SK-N-SH (cell line): ENCODE data around the gene HDAC4. TPM values are rescaled to one million over a fixed set of nuclear protein-coding genes. Genes with fewer than 3 reads are reported as not detected.

Source experiments
- CTCF ChIA-PET: fragments of 300-600, 350-600 bp; formaldehyde crosslinking; extraction: SDS; loops from one replicate; lab custom pipeline; 2021; lab: Yijun Ruan, JAX
- POLR2A ChIA-PET: fragments of 350-600 bp; sonication (Branson Sonifier 250); formaldehyde crosslinking; extraction: SDS; loops from one replicate; lab custom pipeline; 2020; ENCODE audit warnings: antibody characterized with exemption, inconsistent platforms; lab: Yijun Ruan, JAX
- DNase-seq: peaks from one replicate; pipeline ENCODE4 v3.0.0; 2012
- H2AFZ ChIP-seq: fragments of 200-600 bp; sonication (generic); 2 replicates; pipeline ENCODE4 v1.8.1; 2016; ENCODE audit warnings: antibody characterized with exemption, mild to moderate bottlenecking, low read depth
- H3F3A ChIP-seq: fragments of 200-600 bp; sonication (generic); replicated peaks from 2 replicates; pipeline ENCODE3; 2016; ENCODE audit warnings: antibody characterized with exemption, mild to moderate bottlenecking; ENCODE audit not compliant: insufficient read depth
- H3K27ac ChIP-seq, 2 experiments: fragments of 200-500 bp in 1 of 2; fragments of 200-600 bp in 1 of 2; sonication (Bioruptor generic) in 1 of 2; sonication (generic), shearing (Covaris generic) in 1 of 2; 2 replicates each; pipeline versions ENCODE4 v1.5.1 to v1.6.1; 2014 to 2016; ENCODE audit warnings: low read depth in 2 of 2, inconsistent platforms in 1 of 2, low read length in 1 of 2, mild to moderate bottlenecking in 1 of 2, mixed read lengths in 1 of 2
- H3K27me3 ChIP-seq: fragments of 200-600 bp; sonication (generic), shearing (Covaris generic); 2 replicates; pipeline ENCODE4 v1.6.1; 2016; ENCODE audit warnings: mixed run types; ENCODE audit not compliant: insufficient read depth
- H3K36me3 ChIP-seq, 2 experiments: fragments of 200-500 bp in 1 of 2; fragments of 200-600 bp in 1 of 2; sonication (Bioruptor generic) in 1 of 2; sonication (generic) in 1 of 2; replicated peaks in 1 of 2; 2 replicates each; pipeline versions ENCODE3 to v1.5.1; 2014 to 2016; ENCODE audit warnings: low read length in 1 of 2, mild to moderate bottlenecking in 1 of 2; ENCODE audit not compliant: insufficient read depth in 2 of 2, control insufficient read depth in 1 of 2
- H3K4me1 ChIP-seq, 2 experiments: fragments of 200-500 bp in 1 of 2; fragments of 200-600 bp in 1 of 2; sonication (Bioruptor generic) in 1 of 2; sonication (generic), shearing (Covaris generic) in 1 of 2; 2 replicates each; pipeline versions ENCODE4 v1.5.1 to v1.6.1; 2014 to 2016; ENCODE audit warnings: low read depth in 1 of 2, low read length in 1 of 2, mixed run types in 1 of 2; ENCODE audit not compliant: insufficient read depth in 2 of 2, control insufficient read depth in 1 of 2
- H3K4me2 ChIP-seq: fragments of 200-600 bp; sonication (generic), shearing (Covaris generic); 2 replicates; pipeline ENCODE4 v1.6.1; 2017; ENCODE audit warnings: mixed run types
- H3K4me3 ChIP-seq, 2 experiments: fragments of 200-500 bp in 1 of 2; fragments of 200-600 bp in 1 of 2; sonication (Bioruptor generic) in 1 of 2; sonication (generic), shearing (Covaris generic) in 1 of 2; 2 replicates each; pipeline versions ENCODE4 v1.5.1 to v1.8.1; 2014 to 2016; ENCODE audit warnings: low read depth in 2 of 2, inconsistent platforms in 1 of 2, low read length in 1 of 2, mild to moderate bottlenecking in 1 of 2, mixed read lengths in 1 of 2, moderate library complexity in 1 of 2
- H3K79me2 ChIP-seq: fragments of 200-600 bp; sonication (generic); 2 replicates; pipeline ENCODE4 v1.8.1; 2017; ENCODE audit warnings: mild to moderate bottlenecking; ENCODE audit not compliant: insufficient read depth
- H3K9ac ChIP-seq: fragments of 200-600 bp; sonication (generic); 2 replicates; pipeline ENCODE4 v1.6.1; 2017; ENCODE audit warnings: mixed run types
- H3K9me2 ChIP-seq: fragments of 200-600 bp; sonication (generic); 2 replicates; pipeline ENCODE4 v1.6.1; 2017; ENCODE audit warnings: mixed run types
- H3K9me3 ChIP-seq: fragments of 200-600 bp; sonication (generic); 2 replicates; pipeline ENCODE4 v1.6.1; 2017; ENCODE audit warnings: mixed run types, mild to moderate bottlenecking, moderate library complexity
- H4K20me1 ChIP-seq: fragments of 200-600 bp; sonication (generic); 2 replicates; pipeline ENCODE4 v1.6.1; 2017; ENCODE audit warnings: mild to moderate bottlenecking, mixed run types; ENCODE audit not compliant: insufficient read depth
- FOXJ3 ChIP-seq: sonication (generic); formaldehyde crosslinking; IDR thresholded peaks from 2 replicates; pipeline ENCODE4 v1.5.1; 2020; ENCODE audit warnings: mild to moderate bottlenecking, missing genetic modification reagents
- FOXM1 ChIP-seq: IDR thresholded peaks from 2 replicates; pipeline ENCODE4 v1.4.0; 2012; ENCODE audit warnings: low read depth, mild to moderate bottlenecking
- GABPA ChIP-seq: IDR thresholded peaks from 2 replicates; pipeline ENCODE4 v1.4.0; 2012; ENCODE audit warnings: low read depth, mild to moderate bottlenecking
- IRF3 ChIP-seq: fragments of 150-350 bp; IDR thresholded peaks from 2 replicates; pipeline ENCODE4 v1.6.1; 2016; ENCODE audit warnings: mild to moderate bottlenecking, low read depth, low read length
- MXI1 ChIP-seq: IDR thresholded peaks from 2 replicates; pipeline ENCODE4 v1.6.1; 2012; ENCODE audit warnings: mild to moderate bottlenecking, low read depth, low read length, improper control_type of control experiment
- NFIC ChIP-seq: IDR thresholded peaks from 2 replicates; pipeline ENCODE4 v1.4.0; 2012; ENCODE audit warnings: borderline replicate concordance
- NRF1 ChIP-seq: IDR thresholded peaks from 2 replicates; pipeline ENCODE4 v1.6.1; 2012; ENCODE audit warnings: low read depth, mild to moderate bottlenecking, low read length
- RAD21 ChIP-seq: IDR thresholded peaks from 2 replicates; pipeline ENCODE4 v1.6.1; 2012; ENCODE audit warnings: mild to moderate bottlenecking, low read length
- RCOR1 ChIP-seq: fragments of 150-350 bp; IDR thresholded peaks from 2 replicates; pipeline ENCODE4 v1.6.1; 2017; ENCODE audit warnings: antibody characterized with exemption, low read length
- RFX5 ChIP-seq: IDR thresholded peaks from 2 replicates; pipeline ENCODE4 v1.6.1; 2012; ENCODE audit warnings: mild to moderate bottlenecking, improper control_type of control experiment, low read length
- SIN3A ChIP-seq: IDR thresholded peaks from 2 replicates; pipeline ENCODE4 v1.6.1; 2012; ENCODE audit warnings: low read depth, mild to moderate bottlenecking, low read length, moderate library complexity, borderline replicate concordance
- TCF12 ChIP-seq: IDR thresholded peaks from 2 replicates; pipeline ENCODE4 v1.4.0; 2012
- WGBS: methylation state at CpG from one replicate; pipeline ENCODE4 v1.1.6; 2017; ENCODE audit warnings: low lambda C conversion rate; 5-methylcytosine and 5-hydroxymethylcytosine counted together
- polyA plus RNA-seq, 3 experiments: library from polyadenylated mRNA; depleted of rRNA; stranded (reverse); fragments of >200 nt; gene quantifications; 2 replicates each; pipeline ENCODE4 v1.2.3, GENCODE V29; 2012
- TF ChIP-seq, protein P1 (sequence below): IDR thresholded peaks from 2 replicates; pipeline ENCODE4; 2012
- TF ChIP-seq, protein P2 (sequence below): IDR thresholded peaks from 2 replicates; pipeline ENCODE4 v1.4.0; 2012; ENCODE audit warnings: low read depth, borderline replicate concordance
- TF ChIP-seq, protein P3 (sequence below): fragments of 200-600 bp; sonication (generic); IDR thresholded peaks from 2 replicates; pipeline ENCODE4 v1.6.1; 2017; ENCODE audit warnings: antibody characterized with exemption, mild to moderate bottlenecking, moderate library complexity

HDAC4 gene
- polyA plus RNA-seq, 1 of the 3 experiments (the other 2 are of a cell fraction) = 5.5 TPM

GRCh38 chr2:239390546-239391285, 10.1 kb downstream of the HDAC4 start:
- Histone ChIP-seq H3K36me3 (no peaks in the 10 kb centered on the region), H3K27me3 (no peaks in the 10 kb centered on the region), H4K20me1 (peaks cover 14% of the 10 kb centered on the region; the same call in 1 of the 2 replicates), H3K4me1 (peaks cover 0 to 19% of the 10 kb centered on the region in 2 experiments; a peak in 1 of 4 replicates), H3K9me2 (no peaks in the 10 kb centered on the region), H3K27ac (no peak overlapping the region; a peak in 1 of 4 replicates), H3K4me2 (no peak overlapping the region), H3K4me3 (no peak overlapping the region), H3K9me3 (no peaks in the 10 kb centered on the region), H3K9ac (no peak overlapping the region), H3F3A (no peaks in the 10 kb centered on the region), H2AFZ (no peak overlapping the region), H3K79me2 (peaks cover 21% of the 10 kb centered on the region)
- TF ChIP-seq GABPA = no peak
- no peak for TF ChIP-seq SIN3A
- CTCF ChIA-PET = interaction anchor here (1.1 kb wide), 1 partner anchor 247 kb away, joined by 3 read pairs; no protein-coding TSS in a partner anchor
- peak; percentile 30 for DNase-seq
- POLR2A ChIA-PET = no interaction called here
- 92% methylated on average over 12 of the region's 26 CpGs for WGBS

- no peak overlapping the region for H3K4me2 ChIP-seq
- H3K4me1 ChIP-seq = peaks cover 0 to 18% of the 10 kb centered on the region in 2 experiments; a peak in 1 of 4 replicates
- no peaks in the 10 kb centered on the region for H3K9me3 ChIP-seq
- H3K4me3 ChIP-seq = no peak overlapping the region
- H3K9me2 ChIP-seq = no peaks in the 10 kb centered on the region
- H4K20me1 ChIP-seq = peaks cover 13% of the 10 kb centered on the region; the same call in 1 of the 2 replicates
- POLR2A ChIA-PET = no interaction called here
- H3F3A ChIP-seq = no peaks in the 10 kb centered on the region
- CTCF ChIA-PET = interaction anchor here (1.1 kb wide), 1 partner anchor 246 kb away, joined by 3 read pairs; no protein-coding TSS in a partner anchor
- no peaks in the 10 kb centered on the region for H3K36me3 ChIP-seq
- H3K79me2 ChIP-seq = peaks cover 21% of the 10 kb centered on the region
- H3K27ac ChIP-seq = no peak overlapping the region
- no peak overlapping the region for H2AFZ ChIP-seq
- WGBS = 95% methylated on average over 14 of the region's 23 CpGs
- no peaks in the 10 kb centered on the region for H3K27me3 ChIP-seq
- DNase-seq = no peak
- no peak overlapping the region for H3K9ac ChIP-seq
- TF ChIP-seq RAD21 (no peak), TCF12 (no peak), SIN3A (no peak), FOXJ3 (no peak), RCOR1 (no peak), MXI1 (no peak), NRF1 (no peak), GABPA (no peak), FOXM1 (no peak), IRF3 (no peak), NFIC (no peak), RFX5 (no peak)
- TF ChIP-seq, protein P1, sequence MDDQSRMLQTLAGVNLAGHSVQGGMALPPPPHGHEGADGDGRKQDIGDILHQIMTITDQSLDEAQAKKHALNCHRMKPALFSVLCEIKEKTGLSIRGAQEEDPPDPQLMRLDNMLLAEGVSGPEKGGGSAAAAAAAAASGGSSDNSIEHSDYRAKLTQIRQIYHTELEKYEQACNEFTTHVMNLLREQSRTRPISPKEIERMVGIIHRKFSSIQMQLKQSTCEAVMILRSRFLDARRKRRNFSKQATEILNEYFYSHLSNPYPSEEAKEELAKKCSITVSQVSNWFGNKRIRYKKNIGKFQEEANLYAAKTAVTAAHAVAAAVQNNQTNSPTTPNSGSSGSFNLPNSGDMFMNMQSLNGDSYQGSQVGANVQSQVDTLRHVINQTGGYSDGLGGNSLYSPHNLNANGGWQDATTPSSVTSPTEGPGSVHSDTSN = no peak
- TF ChIP-seq, protein P2, sequence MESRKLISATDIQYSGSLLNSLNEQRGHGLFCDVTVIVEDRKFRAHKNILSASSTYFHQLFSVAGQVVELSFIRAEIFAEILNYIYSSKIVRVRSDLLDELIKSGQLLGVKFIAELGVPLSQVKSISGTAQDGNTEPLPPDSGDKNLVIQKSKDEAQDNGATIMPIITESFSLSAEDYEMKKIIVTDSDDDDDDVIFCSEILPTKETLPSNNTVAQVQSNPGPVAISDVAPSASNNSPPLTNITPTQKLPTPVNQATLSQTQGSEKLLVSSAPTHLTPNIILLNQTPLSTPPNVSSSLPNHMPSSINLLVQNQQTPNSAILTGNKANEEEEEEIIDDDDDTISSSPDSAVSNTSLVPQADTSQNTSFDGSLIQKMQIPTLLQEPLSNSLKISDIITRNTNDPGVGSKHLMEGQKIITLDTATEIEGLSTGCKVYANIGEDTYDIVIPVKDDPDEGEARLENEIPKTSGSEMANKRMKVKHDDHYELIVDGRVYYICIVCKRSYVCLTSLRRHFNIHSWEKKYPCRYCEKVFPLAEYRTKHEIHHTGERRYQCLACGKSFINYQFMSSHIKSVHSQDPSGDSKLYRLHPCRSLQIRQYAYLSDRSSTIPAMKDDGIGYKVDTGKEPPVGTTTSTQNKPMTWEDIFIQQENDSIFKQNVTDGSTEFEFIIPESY = no peak
- TF ChIP-seq, protein P3, sequence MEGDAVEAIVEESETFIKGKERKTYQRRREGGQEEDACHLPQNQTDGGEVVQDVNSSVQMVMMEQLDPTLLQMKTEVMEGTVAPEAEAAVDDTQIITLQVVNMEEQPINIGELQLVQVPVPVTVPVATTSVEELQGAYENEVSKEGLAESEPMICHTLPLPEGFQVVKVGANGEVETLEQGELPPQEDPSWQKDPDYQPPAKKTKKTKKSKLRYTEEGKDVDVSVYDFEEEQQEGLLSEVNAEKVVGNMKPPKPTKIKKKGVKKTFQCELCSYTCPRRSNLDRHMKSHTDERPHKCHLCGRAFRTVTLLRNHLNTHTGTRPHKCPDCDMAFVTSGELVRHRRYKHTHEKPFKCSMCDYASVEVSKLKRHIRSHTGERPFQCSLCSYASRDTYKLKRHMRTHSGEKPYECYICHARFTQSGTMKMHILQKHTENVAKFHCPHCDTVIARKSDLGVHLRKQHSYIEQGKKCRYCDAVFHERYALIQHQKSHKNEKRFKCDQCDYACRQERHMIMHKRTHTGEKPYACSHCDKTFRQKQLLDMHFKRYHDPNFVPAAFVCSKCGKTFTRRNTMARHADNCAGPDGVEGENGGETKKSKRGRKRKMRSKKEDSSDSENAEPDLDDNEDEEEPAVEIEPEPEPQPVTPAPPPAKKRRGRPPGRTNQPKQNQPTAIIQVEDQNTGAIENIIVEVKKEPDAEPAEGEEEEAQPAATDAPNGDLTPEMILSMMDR = no peak
These were observed 11.1 kb downstream of the HDAC4 start for GRCh38 chr2:239389414-239390329.
